Colonic mucosa (tissue), 4 donors: Measurements from ENCODE around the gene SUB1. TPM values are rescaled to one million over a fixed set of nuclear protein-coding genes. Genes with fewer than 3 reads are reported as not detected.
"Not testable (repeated sequence)": the region's sequence is repeated elsewhere in the genome, so short reads cannot be mapped to it uniquely, and the experiment has no call there.

ENCODE experiments used
- DNase-seq: peaks from one replicate; pipeline ENCODE4 v3.0.0-alpha.2; 2020
- H3K27ac ChIP-seq: fragments of 200-600 bp; one replicate; pipeline ENCODE4 v1.8.0; 2021
- H3K27me3 ChIP-seq: fragments of 200-600 bp; one replicate; pipeline ENCODE4 v1.8.0; 2021
- H3K36me3 ChIP-seq: fragments of 200-600 bp; one replicate; pipeline ENCODE4 v1.8.0; 2021
- H3K4me1 ChIP-seq: fragments of 200-600 bp; one replicate; pipeline ENCODE4 v1.8.0; 2021; ENCODE audit warnings: mild to moderate bottlenecking
- H3K4me3 ChIP-seq: fragments of 200-600 bp; one replicate; pipeline ENCODE4 v1.8.0; 2021
- H3K9ac ChIP-seq, 2 donors: one replicate each; pipeline ENCODE4 v1.7.0; 2013; ENCODE audit warnings: control low read depth in 2 of 2, low read depth in 2 of 2, low read length in 2 of 2
- H3K9me3 ChIP-seq: fragments of 200-600 bp; one replicate; pipeline ENCODE4 v1.8.0; 2021
- intact Hi-C: fragments of 100-400 bp; cut with DNase I; formaldehyde crosslinking; loops from one replicate; pipeline ENCODE4 v1.14.1; 2022
- total RNA-seq, 2 donors: library from RNA; stranded (reverse); fragmentation: NEBNext Ultra II Directional in 1 of 2; extraction: Animal tissue kit (Norgen Biotek cat#: 25700) in 1 of 2; gene quantifications; one replicate each; pipeline ENCODE4 v1.2.1, GENCODE V29; 2021
- TF ChIP-seq, protein P1 (sequence below): fragments of 200-600 bp; IDR thresholded peaks from one replicate; pipeline ENCODE4 v1.8.0; 2022; ENCODE audit warnings: antibody characterized with exemption, mild to moderate bottlenecking
- donor health status: healthy.
- donor health status: DM: no; HTN: no; CAD: no.
- donor health status: DM: no; HTN: no; CAD: no.

Gene SUB1
- total RNA-seq, 2 donors from 2014 or later = 193 to 227 TPM

DNA sequence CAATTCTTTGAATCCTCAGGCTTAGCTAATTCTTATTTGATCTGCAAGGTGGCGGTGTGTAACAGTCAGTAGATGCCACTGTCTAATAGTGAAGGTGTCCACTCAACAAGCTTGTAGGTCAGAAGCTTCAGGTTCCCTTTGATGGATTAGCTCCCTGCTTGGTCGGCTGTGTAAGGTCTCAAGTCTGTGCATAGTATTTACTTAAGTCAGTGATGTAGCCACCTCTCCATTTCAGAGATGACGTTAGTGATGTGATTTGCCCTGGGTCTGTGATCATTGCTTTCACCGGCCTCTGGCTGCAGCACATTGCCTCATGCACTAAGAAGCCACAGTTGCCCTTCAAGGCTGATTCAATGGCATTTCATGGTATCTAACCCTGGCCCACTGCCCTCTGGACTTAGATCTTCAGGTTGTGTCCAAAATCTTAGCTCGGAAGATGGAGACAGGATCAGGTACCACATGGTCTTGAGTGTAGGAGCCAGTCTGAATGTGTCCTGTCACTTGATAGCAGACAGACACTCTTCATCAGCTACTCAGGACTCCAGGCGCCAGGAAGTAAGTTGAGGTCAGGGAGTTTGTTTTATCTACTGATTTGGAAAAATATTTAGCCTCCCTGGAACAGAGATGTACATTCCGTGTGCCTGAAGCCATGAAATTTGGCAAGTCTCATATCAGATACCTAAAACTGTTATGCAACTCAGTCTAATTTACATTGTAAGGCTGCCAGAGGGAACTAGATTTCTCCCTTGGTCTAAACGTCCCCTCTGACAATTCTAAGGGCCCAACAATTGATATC, 42.9 kb downstream of the SUB1 start:
- intact Hi-C loops = no loop called here
- Histone ChIP-seq H3K9ac (no peak overlapping the region), H3K9me3 (no peaks in the 10 kb centered on the region), H3K4me3 (no peak overlapping the region), H3K27ac (no peak overlapping the region), H3K27me3 (no peaks in the 10 kb centered on the region), H3K4me1 (no peaks in the 10 kb centered on the region), H3K36me3 (no peaks in the 10 kb centered on the region)
- DNase-seq = no peak
- TF ChIP-seq, protein P1, sequence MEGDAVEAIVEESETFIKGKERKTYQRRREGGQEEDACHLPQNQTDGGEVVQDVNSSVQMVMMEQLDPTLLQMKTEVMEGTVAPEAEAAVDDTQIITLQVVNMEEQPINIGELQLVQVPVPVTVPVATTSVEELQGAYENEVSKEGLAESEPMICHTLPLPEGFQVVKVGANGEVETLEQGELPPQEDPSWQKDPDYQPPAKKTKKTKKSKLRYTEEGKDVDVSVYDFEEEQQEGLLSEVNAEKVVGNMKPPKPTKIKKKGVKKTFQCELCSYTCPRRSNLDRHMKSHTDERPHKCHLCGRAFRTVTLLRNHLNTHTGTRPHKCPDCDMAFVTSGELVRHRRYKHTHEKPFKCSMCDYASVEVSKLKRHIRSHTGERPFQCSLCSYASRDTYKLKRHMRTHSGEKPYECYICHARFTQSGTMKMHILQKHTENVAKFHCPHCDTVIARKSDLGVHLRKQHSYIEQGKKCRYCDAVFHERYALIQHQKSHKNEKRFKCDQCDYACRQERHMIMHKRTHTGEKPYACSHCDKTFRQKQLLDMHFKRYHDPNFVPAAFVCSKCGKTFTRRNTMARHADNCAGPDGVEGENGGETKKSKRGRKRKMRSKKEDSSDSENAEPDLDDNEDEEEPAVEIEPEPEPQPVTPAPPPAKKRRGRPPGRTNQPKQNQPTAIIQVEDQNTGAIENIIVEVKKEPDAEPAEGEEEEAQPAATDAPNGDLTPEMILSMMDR = no peak

DNA sequence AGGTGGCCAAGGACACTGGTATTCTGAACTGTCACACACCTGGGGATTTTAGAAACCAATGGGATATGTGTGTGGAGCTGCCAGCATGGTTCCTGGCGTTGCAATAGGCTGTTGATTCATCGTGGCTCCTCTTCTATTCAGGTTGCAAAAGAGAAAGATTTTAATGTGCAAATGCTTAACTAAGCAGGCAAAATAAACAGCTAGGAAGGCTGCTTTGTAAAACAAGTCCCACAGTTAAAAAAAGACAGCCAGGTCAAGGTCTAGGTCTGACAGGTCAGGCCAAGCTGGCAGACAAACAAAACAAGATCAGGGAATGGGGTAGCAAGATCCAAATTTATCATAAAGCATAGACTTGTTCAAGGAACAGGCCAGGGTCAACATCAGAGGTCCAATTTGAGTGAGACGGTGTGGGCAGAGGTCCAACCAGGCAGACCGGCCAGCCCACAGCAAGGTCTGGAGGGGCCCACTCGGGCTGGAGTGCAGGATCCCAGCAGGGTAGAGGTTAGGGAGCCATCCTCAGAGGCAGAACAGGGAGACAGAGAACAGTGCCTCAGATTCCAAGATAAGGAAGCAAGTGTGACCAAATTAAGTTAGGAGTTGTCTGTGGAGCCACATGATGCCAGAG, 45.6 kb downstream of the SUB1 start:
- Histone ChIP-seq H3K9me3 (no peaks in the 10 kb centered on the region), H3K4me1 (no peaks in the 10 kb centered on the region), H3K27me3 (no peaks in the 10 kb centered on the region), H3K36me3 (no peaks in the 10 kb centered on the region), H3K9ac (no peak overlapping the region), H3K4me3 (no peak overlapping the region), H3K27ac (no peak overlapping the region)
- intact Hi-C loops = no loop called here
- DNase-seq = no peak
- TF ChIP-seq, protein P1 = no peak

DNA sequence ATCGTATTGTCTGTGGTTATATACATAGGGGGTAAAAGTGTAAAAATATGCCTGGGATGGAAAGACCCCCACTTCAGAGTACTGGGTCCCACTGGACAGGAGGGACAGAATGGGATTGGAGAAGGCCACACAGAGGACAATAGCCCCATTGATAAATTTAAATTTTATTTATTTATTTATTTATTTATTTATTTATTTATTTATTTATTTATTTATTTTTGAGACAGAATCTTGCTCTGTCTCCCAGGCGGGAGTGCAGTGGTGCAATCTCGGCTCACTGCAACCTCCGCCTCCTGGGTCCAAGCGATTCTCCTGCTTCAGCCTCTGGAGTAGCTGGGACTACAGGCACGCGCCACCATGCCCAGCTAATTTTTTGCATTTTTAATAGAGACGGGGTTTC, 47.7 kb downstream of the SUB1 start:
- intact Hi-C loops, H3K27ac ChIP-seq, H3K9me3 ChIP-seq, H3K36me3 ChIP-seq, H3K9ac ChIP-seq, H3K4me1 ChIP-seq, H3K27me3 ChIP-seq, DNase-seq, H3K4me3 ChIP-seq: not testable (repeated sequence)

DNA sequence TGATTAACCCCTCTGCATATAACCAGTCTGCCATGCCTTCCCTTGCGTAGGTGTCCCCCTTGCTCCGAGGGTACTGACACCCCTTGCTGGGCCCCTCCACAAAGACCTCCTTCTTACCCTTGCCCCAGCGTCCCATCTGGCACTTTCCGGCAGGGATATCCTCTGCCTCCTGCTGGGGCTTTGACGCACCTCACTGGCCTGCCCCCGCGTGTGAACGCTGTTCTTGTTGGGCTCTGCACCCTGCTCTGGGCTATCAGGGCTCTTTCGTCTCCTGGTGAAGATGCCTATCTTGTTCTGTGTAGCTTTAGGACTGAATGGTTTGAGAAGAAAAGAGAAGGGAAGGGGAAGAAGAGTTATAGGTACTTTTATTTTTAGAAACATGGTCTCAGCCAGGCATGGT, 53.0 kb downstream of the SUB1 start:
- H3K36me3 ChIP-seq = no peaks in the 10 kb centered on the region
- intact Hi-C loops = no loop called here
- H3K9me3 ChIP-seq = no peaks in the 10 kb centered on the region
- TF ChIP-seq, protein P1 = no peak
- no peak overlapping the region for H3K9ac ChIP-seq
- no peaks in the 10 kb centered on the region for H3K27me3 ChIP-seq
- H3K27ac ChIP-seq = no peak overlapping the region
- H3K4me1 ChIP-seq = no peaks in the 10 kb centered on the region
- no peak overlapping the region for H3K4me3 ChIP-seq
- DNase-seq = no peak

DNA sequence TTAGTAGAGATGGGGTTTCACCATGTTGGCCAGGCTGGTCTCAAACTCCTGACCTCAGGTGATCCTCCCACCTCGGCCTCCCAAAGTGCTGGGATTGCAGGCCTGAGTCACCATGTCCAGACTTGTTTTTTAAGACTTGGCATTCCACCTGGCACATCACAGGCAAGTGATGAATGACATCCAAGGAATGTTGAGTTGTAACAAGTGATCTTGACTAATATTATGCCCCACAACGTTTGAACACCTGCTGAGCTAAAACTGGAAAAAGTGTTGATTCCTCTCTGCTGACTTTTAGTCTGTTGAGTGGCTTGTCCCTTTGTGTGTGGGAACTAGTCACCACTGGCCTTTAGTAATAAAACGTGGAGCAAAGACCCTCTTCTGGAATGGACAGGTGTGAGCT, 54.6 kb downstream of the SUB1 start:
- Histone ChIP-seq H3K4me1 (no peaks in the 10 kb centered on the region), H3K9me3 (no peaks in the 10 kb centered on the region), H3K4me3 (no peak overlapping the region), H3K36me3 (no peaks in the 10 kb centered on the region), H3K27me3 (no peaks in the 10 kb centered on the region), H3K27ac (no peak overlapping the region), H3K9ac (no peak overlapping the region)
- DNase-seq = no peak
- TF ChIP-seq, protein P1 = no peak
- intact Hi-C loops = no loop called here
